ENCODE data around the gene BTBD10. TPM values are rescaled to one million over a fixed set of nuclear protein-coding genes. Genes with fewer than 3 reads are reported as not detected.

The BTBD10 gene
- total RNA-seq, 8 experiments from 2014 or later = 18.4 to 72.5 (median 53.6) TPM

DNA sequence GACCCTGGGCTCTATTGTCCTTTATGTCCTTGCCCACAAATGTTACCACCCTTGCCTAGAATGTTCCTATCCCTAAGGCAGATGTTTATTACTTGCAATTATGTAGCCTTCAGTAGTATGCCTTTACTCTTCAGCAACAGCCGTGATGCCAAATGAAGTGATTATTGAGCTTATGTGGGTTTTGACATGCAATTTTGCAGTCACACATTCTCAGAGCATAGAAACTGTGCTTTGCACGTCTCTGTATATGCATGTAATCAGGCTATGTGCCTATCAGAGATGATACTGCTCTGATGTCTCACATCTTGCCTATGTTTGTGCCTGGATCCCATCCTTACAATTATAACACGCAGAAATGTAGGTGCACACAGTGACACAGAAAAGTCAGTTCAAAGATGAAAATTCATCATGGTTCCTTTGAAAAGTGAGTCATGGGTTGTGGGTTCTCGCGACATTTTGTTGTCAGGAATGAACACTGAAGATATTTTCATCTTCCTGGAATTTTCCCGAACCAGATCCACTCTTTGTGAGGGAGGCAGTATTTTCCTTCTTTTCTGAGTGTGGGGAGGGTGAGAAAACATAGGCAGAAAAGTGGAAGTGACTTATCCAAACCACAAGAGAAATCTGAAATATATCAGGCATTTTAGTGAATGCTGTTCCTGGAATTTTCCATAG, 104.3 kb downstream of the BTBD10 start:
- Histone ChIP-seq H3K4me1 (replicated peaks in 1 of 2) (peaks cover 0 to 3% of the 10 kb centered on the region in 2 donors), H3K4me3 (no peak overlapping the region), H3K27ac (no peak overlapping the region)
- in situ Hi-C loops (cut with MboI; ENCODE audit: low pct_unique_long_range_greater_than_20kb in 2 of 9, low sequenced_read_pairs in 9 of 9, unreplicated experiment in 9 of 9) = no loop called here
- 82 to 100% (median 92%) methylated on average over 2 to 5 of the region's 6 CpGs; no CpG with 5 or more reads in 1 of the 10 experiments for WGBS, 10 experiments
- ATAC-seq (replicated peaks in 6 of 8) = no peak

DNA sequence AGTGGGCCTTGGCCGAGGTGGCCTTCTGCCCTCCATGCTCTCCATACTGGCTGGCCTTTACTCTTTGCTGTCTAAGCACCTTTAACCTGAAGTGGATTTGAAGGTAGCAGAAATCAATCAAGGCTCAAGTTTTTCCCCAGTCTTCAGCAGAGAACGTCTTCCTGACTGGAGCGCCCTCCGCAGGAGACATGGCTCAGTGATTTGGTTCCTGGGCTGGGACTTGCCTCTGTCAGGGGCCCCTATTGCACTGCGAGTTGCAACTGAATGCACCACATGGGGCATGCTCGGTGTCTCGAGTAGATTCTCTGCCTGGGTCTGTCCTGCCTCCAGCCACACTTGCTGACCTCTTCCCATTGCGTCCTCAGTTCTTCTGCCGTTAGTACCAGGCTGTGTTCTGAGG, 105.8 kb downstream of the BTBD10 start:
- H3K4me3 ChIP-seq = no peak overlapping the region
- 81 to 100% (median 86%) methylated on average over 1 to 3 of the region's 9 CpGs; no CpG with 5 or more reads in 3 of the 10 experiments for WGBS, 10 experiments
- H3K27ac ChIP-seq = no peak overlapping the region
- ATAC-seq (replicated peaks in 6 of 8) = no peak
- in situ Hi-C loops (cut with MboI; ENCODE audit: low pct_unique_long_range_greater_than_20kb in 2 of 9, low sequenced_read_pairs in 9 of 9, unreplicated experiment in 9 of 9) = no loop called here
- peaks cover 0 to 3% of the 10 kb centered on the region in 2 donors for H3K4me1 ChIP-seq (replicated peaks in 1 of 2)

DNA sequence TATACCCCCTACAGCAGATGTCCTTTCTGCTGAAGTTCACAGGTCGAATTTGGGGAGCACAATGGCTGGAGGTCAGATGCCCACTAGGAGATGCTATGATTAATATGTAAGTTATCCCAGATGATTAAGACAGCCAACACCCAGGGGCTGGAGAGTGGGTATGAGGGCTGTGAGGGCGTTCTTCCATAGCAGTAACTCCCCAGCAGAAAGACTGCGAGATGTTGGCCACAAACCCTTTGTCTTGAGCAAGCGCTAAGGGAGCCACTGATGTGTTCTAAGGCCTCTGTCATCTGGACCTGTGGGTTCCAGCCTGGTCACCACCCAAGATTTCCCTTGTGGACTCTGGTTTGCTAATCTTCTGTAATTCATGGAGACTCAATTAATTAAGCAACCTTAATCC, 107.8 kb downstream of the BTBD10 start:
- in situ Hi-C loops (cut with MboI; ENCODE audit: low pct_unique_long_range_greater_than_20kb in 2 of 9, low sequenced_read_pairs in 9 of 9, unreplicated experiment in 9 of 9) = no loop called here
- WGBS, 10 experiments = 58 to 100% (median 86%) methylated on average over 1 to 3 of the region's 4 CpGs; no CpG with 5 or more reads in 3 of the 10 experiments
- no peak overlapping the region for H3K4me3 ChIP-seq
- ATAC-seq (replicated peaks in 6 of 8) = no peak
- H3K27ac ChIP-seq = no peak overlapping the region
- peaks cover 0 to 3% of the 10 kb centered on the region in 2 donors for H3K4me1 ChIP-seq (replicated peaks in 1 of 2)

GRCh38 chr11:13354335-13354734, 108.7 kb downstream of the BTBD10 start:
- in situ Hi-C loops (cut with MboI; ENCODE audit: low pct_unique_long_range_greater_than_20kb in 2 of 9, low sequenced_read_pairs in 9 of 9, unreplicated experiment in 9 of 9) = no loop called here
- Histone ChIP-seq H3K27ac (no peak overlapping the region), H3K4me3 (no peak overlapping the region), H3K4me1 (replicated peaks in 1 of 2) (no peaks in the 10 kb centered on the region)
- peak in 1 of 8 experiments; percentile 23 for ATAC-seq (replicated peaks in 6 of 8)
- 17 to 100% (median 83%) methylated on average over 1 to 4 of the region's 6 CpGs; no CpG with 5 or more reads in 3 of the 10 experiments for WGBS, 10 experiments

GRCh38 chr11:13352711-13353110, 110.3 kb downstream of the BTBD10 start:
- 69 to 100% (median 84%) methylated on average over 1 to 5 of the region's 6 CpGs; no CpG with 5 or more reads in 2 of the 10 experiments for WGBS, 10 experiments
- no peaks in the 10 kb centered on the region for H3K4me1 ChIP-seq (replicated peaks in 1 of 2)
- in situ Hi-C loops (cut with MboI; ENCODE audit: low pct_unique_long_range_greater_than_20kb in 2 of 9, low sequenced_read_pairs in 9 of 9, unreplicated experiment in 9 of 9) = no loop called here
- no peak overlapping the region for H3K27ac ChIP-seq
- no peak for ATAC-seq (replicated peaks in 6 of 8)
- H3K4me3 ChIP-seq = no peak overlapping the region

DNA sequence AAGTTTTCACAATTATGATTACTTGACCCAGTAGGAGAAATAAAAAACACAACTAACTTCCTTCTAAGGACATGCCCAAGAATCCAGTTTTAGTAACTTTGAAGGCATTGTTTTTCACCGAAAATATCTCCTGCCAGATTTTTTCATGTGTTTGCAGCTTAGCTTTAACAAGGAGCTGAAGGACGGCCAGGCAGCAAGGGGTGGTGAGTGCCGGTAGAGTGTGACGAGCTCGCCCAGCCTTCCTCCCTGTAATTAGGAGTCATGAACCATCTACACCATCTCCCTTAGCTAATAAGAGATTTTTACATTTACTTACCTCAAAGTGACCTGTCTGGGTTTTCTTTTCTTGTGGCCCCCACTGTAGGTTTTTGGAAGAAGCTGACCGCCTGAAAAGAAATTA, 113.4 kb downstream of the BTBD10 start:
- 64 to 97% (median 81%) methylated on average over 1 to 6 of the region's 6 CpGs; no CpG with 5 or more reads in 1 of the 10 experiments for WGBS, 10 experiments
- no peak overlapping the region for H3K4me3 ChIP-seq
- no peaks in the 10 kb centered on the region for H3K4me1 ChIP-seq (replicated peaks in 1 of 2)
- no peak for ATAC-seq (replicated peaks in 6 of 8)
- no peak overlapping the region for H3K27ac ChIP-seq
- in situ Hi-C loops (cut with MboI; ENCODE audit: low pct_unique_long_range_greater_than_20kb in 2 of 9, low sequenced_read_pairs in 9 of 9, unreplicated experiment in 9 of 9) = loop anchor here in 7 of 9 experiments (10.0 to 25.0 kb wide), 4 partner anchors 112 to 387 kb away; no protein-coding TSS in a partner anchor

DNA sequence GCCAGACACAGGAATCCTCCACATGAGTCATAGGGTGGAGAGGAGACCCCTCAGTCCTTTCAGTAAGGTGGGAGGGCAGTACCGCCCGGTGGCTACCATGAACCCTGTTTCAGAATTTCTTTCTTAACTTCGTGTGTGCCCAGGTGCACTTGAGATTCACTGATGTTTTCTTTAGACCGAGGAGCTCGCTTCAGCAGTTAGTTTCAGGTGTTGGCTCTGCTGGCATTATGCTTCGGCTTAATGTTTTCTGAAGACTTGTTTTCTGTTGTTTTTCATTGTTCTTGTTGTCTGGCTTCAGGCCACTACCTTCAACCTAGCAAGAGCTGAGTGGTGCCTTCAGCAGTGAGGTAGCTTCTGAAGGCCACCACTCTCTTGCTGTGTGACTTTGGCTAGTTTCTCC, 114.0 kb downstream of the BTBD10 start:
- in situ Hi-C loops (cut with MboI; ENCODE audit: low pct_unique_long_range_greater_than_20kb in 2 of 9, low sequenced_read_pairs in 9 of 9, unreplicated experiment in 9 of 9) = loop anchor here in 7 of 9 experiments (10.0 to 25.0 kb wide), 4 partner anchors 112 to 387 kb away; no protein-coding TSS in a partner anchor
- no peak for ATAC-seq (replicated peaks in 6 of 8)
- Histone ChIP-seq H3K4me3 (no peak overlapping the region), H3K4me1 (replicated peaks in 1 of 2) (no peaks in the 10 kb centered on the region), H3K27ac (no peak overlapping the region)
- WGBS, 10 experiments = 71 to 100% (median 89%) methylated on average over 1 to 5 of the region's 6 CpGs; no CpG with 5 or more reads in 3 of the 10 experiments

DNA sequence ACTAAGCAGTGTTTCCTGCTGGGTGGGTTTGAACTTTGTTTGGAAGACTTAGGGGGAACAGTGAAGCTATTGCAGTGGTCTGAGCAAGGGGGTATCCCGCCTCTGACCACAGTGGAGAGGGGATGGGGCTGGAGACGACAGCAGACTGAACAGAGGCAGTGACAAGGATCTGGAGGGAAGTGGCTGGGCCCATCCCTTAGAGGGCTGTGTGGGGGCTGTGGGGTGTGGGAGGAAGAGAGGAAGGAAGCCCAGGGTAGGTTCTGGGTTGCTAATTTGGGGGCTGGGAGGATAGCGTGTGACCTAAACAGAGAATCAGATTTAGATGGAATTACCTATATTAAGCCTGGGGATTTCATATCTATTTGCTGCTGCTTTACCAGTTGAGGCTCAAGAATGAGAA, 114.7 kb downstream of the BTBD10 start:
- Histone ChIP-seq H3K4me1 (replicated peaks in 1 of 2) (no peaks in the 10 kb centered on the region), H3K27ac (no peak overlapping the region), H3K4me3 (no peak overlapping the region)
- 80 to 100% (median 100%) methylated on average over 1 to 2 of the region's 3 CpGs; no CpG with 5 or more reads in 7 of the 10 experiments for WGBS, 10 experiments
- in situ Hi-C loops (cut with MboI; ENCODE audit: low pct_unique_long_range_greater_than_20kb in 2 of 9, low sequenced_read_pairs in 9 of 9, unreplicated experiment in 9 of 9) = loop anchor here in 7 of 9 experiments (10.0 to 25.0 kb wide), 4 partner anchors 111 to 386 kb away; no protein-coding TSS in a partner anchor
- ATAC-seq (replicated peaks in 6 of 8) = no peak

DNA sequence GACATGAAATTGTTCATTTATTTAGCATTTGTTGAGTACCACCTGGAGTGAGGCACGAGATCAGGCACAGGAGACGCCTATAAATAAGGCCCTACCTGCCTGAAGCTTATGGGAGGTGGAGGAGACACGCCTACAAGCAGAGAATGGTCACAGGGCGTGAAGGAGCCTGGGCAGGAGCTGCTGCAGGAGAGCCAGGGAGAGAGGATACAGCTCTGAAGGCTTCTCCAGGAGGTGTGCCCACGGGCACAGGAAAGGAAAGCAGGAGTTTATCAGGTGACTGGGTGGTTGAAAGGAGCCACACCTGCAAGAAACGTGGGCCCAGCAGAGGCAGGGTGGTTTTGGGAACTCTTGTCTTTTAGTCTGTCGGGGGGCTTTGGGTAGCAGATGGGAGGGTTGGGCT, 115.1 kb downstream of the BTBD10 start:
- Histone ChIP-seq H3K4me1 (replicated peaks in 1 of 2) (no peaks in the 10 kb centered on the region), H3K4me3 (no peak overlapping the region), H3K27ac (no peak overlapping the region)
- 60 to 96% (median 73%) methylated on average over 1 to 6 of the region's 7 CpGs; no CpG with 5 or more reads in 4 of the 10 experiments for WGBS, 10 experiments
- no peak for ATAC-seq (replicated peaks in 6 of 8)
- in situ Hi-C loops (cut with MboI; ENCODE audit: low pct_unique_long_range_greater_than_20kb in 2 of 9, low sequenced_read_pairs in 9 of 9, unreplicated experiment in 9 of 9) = loop anchor here in 7 of 9 experiments (10.0 to 25.0 kb wide), 4 partner anchors 111 to 386 kb away; no protein-coding TSS in a partner anchor

GRCh38 chr11:13346470-13346869, 116.6 kb downstream of the BTBD10 start:
- no peak for ATAC-seq (replicated peaks in 6 of 8)
- no peak overlapping the region for H3K4me3 ChIP-seq
- no peak overlapping the region for H3K27ac ChIP-seq
- in situ Hi-C loops (cut with MboI; ENCODE audit: low pct_unique_long_range_greater_than_20kb in 2 of 9, low sequenced_read_pairs in 9 of 9, unreplicated experiment in 9 of 9) = loop anchor here in 7 of 9 experiments (10.0 to 25.0 kb wide), 4 partner anchors 109 to 384 kb away; no protein-coding TSS in a partner anchor
- WGBS, 10 experiments = 80 to 96% (median 90%) methylated on average over 1 to 3 of the region's 5 CpGs; no CpG with 5 or more reads in 5 of the 10 experiments
- no peaks in the 10 kb centered on the region for H3K4me1 ChIP-seq (replicated peaks in 1 of 2)

GRCh38 chr11:13344818-13345217, 118.2 kb downstream of the BTBD10 start:
- WGBS, 10 experiments = 100% methylated on average over 1 of the region's 1 CpG; no CpG with 5 or more reads in 9 of the 10 experiments
- H3K27ac ChIP-seq = no peak overlapping the region
- in situ Hi-C loops (cut with MboI; ENCODE audit: low pct_unique_long_range_greater_than_20kb in 2 of 9, low sequenced_read_pairs in 9 of 9, unreplicated experiment in 9 of 9) = loop anchor here in 7 of 9 experiments (10.0 to 25.0 kb wide), 4 partner anchors 108 to 383 kb away; no protein-coding TSS in a partner anchor
- no peak overlapping the region for H3K4me3 ChIP-seq
- no peaks in the 10 kb centered on the region for H3K4me1 ChIP-seq (replicated peaks in 1 of 2)
- no peak for ATAC-seq (replicated peaks in 6 of 8)

GRCh38 chr11:13343931-13344717, 118.9 kb downstream of the BTBD10 start:
- H3K27ac ChIP-seq = no peak overlapping the region
- WGBS, 10 experiments = 53 to 100% (median 72%) methylated on average over 1 to 7 of the region's 10 CpGs; no CpG with 5 or more reads in 3 of the 10 experiments
- in situ Hi-C loops (cut with MboI; ENCODE audit: low pct_unique_long_range_greater_than_20kb in 2 of 9, low sequenced_read_pairs in 9 of 9, unreplicated experiment in 9 of 9) = loop anchor here in 7 of 9 experiments (10.0 to 25.0 kb wide), 4 partner anchors 107 to 382 kb away; no protein-coding TSS in a partner anchor

More at GRCh38 chr11:13343931-13344717, 118.9 kb downstream of the BTBD10 start:
- Histone ChIP-seq H3K4me1 (replicated peaks in 1 of 2) (no peaks in the 10 kb centered on the region), H3K4me3 (no peak overlapping the region)
- ATAC-seq (replicated peaks in 6 of 8) = peak in 7 of 8 experiments; percentile 32 to 89 (median 62)
